ENCODE results near the gene NANS. TPM values are rescaled to one million over a fixed set of nuclear protein-coding genes. Genes with fewer than 3 reads are reported as not detected.

NANS gene
- total RNA-seq, 1 experiment from 2014 or later = 57.9 TPM

DNA sequence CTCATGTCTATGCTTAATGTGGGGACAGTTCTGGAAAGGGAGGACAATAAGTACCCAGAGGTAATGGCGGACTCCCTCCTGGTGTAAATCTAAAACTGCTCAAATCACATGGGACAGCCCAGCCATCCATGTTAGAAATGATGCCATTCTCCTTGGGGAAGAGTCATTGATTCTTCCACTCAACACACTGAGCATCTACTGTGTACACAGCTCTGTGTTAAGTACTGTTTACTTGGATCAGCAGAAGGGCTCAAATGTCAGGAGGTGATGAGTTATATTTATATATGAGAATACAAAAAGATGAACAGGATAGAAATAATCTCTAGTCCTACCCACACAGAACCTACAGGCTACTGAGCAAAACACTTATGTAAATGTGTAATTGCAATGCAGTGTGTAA is 31.8 kb upstream of the NANS start:
- CTCF ChIA-PET = interaction anchor here (2.3 kb wide), 1 partner anchor 10 kb away, joined by 17 read pairs; no protein-coding TSS in a partner anchor
- TF ChIP-seq, protein P1, sequence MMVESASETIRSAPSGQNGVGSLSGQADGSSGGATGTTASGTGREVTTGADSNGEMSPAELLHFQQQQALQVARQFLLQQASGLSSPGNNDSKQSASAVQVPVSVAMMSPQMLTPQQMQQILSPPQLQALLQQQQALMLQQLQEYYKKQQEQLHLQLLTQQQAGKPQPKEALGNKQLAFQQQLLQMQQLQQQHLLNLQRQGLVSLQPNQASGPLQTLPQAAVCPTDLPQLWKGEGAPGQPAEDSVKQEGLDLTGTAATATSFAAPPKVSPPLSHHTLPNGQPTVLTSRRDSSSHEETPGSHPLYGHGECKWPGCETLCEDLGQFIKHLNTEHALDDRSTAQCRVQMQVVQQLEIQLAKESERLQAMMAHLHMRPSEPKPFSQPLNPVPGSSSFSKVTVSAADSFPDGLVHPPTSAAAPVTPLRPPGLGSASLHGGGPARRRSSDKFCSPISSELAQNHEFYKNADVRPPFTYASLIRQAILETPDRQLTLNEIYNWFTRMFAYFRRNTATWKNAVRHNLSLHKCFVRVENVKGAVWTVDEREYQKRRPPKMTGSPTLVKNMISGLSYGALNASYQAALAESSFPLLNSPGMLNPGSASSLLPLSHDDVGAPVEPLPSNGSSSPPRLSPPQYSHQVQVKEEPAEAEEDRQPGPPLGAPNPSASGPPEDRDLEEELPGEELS (CRISPR knock-in tag; IDR thresholded peaks at IDR 0.05) = no peak
- no peak for TF ChIP-seq KAT7 (CRISPR knock-in tag; IDR thresholded peaks at IDR 0.05; ENCODE audit: borderline replicate concordance)
- no peak for TF ChIP-seq TP53 (CRISPR knock-in tag; IDR thresholded peaks at IDR 0.05)
- no peak overlapping the region for H3K4me3 Mint-ChIP-seq
- H3K9me3 Mint-ChIP-seq = no peaks in the 10 kb centered on the region
- POLR2A ChIA-PET = no interaction called here
- H3K27ac Mint-ChIP-seq = peak overlapping the region; percentile 3; the same call in 1 of the 2 replicates
- H3K27me3 Mint-ChIP-seq (ENCODE audit: low read depth) = no peaks in the 10 kb centered on the region
- H3K4me1 Mint-ChIP-seq = peaks cover 3% of the 10 kb centered on the region; the same call in 1 of the 2 replicates
- H3K36me3 Mint-ChIP-seq = peaks cover under 1% of the 10 kb centered on the region; the same call in 1 of the 2 replicates
- ATAC-seq (no peak), DNase-seq (ENCODE audit: low spot score) (no peak)

DNA sequence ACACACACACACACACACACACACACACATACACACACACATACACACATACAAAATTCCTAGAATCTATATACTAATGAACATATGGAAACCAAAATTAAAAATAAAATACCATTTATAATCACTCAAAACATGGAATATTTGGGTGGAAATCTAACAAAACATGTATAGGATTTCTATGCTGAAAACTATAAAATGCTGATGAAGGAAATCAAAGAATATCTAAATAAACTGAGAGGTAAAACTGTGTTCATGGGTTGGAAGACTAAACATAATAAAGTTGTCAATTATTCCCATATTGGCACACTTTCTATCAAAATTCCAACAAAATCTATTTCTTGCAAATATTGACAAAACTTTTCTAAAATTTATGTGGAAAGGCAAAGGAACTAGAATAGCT is 25.4 kb upstream of the NANS start:
- ChIA-PET POLR2A (no interaction called here), CTCF (no interaction called here)
- no peaks in the 10 kb centered on the region for H3K36me3 Mint-ChIP-seq
- no peaks in the 10 kb centered on the region for H3K9me3 Mint-ChIP-seq
- H3K27ac Mint-ChIP-seq = no peak overlapping the region
- no peak for DNase-seq (ENCODE audit: low spot score)
- TF ChIP-seq, protein P2, sequence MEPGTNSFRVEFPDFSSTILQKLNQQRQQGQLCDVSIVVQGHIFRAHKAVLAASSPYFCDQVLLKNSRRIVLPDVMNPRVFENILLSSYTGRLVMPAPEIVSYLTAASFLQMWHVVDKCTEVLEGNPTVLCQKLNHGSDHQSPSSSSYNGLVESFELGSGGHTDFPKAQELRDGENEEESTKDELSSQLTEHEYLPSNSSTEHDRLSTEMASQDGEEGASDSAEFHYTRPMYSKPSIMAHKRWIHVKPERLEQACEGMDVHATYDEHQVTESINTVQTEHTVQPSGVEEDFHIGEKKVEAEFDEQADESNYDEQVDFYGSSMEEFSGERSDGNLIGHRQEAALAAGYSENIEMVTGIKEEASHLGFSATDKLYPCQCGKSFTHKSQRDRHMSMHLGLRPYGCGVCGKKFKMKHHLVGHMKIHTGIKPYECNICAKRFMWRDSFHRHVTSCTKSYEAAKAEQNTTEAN (CRISPR knock-in tag; IDR thresholded peaks at IDR 0.05) = no peak
- no peak for TF ChIP-seq SMAD4 (CRISPR knock-in tag; IDR thresholded peaks at IDR 0.05)
- TF ChIP-seq ZNF219 (CRISPR knock-in tag; IDR thresholded peaks at IDR 0.05; ENCODE audit: borderline replicate concordance) = no peak
- TF ChIP-seq, protein P3, sequence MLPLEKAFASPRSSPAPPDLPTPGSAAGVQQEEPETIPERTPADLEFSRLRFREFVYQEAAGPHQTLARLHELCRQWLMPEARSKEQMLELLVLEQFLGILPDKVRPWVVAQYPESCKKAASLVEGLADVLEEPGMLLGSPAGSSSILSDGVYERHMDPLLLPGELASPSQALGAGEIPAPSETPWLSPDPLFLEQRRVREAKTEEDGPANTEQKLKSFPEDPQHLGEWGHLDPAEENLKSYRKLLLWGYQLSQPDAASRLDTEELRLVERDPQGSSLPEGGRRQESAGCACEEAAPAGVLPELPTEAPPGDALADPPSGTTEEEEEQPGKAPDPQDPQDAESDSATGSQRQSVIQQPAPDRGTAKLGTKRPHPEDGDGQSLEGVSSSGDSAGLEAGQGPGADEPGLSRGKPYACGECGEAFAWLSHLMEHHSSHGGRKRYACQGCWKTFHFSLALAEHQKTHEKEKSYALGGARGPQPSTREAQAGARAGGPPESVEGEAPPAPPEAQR (CRISPR knock-in tag; IDR thresholded peaks at IDR 0.05) = no peak
- TF ChIP-seq PRRX2 (CRISPR knock-in tag; IDR thresholded peaks at IDR 0.05) = no peak
- no peak for TF ChIP-seq CREB1 (CRISPR knock-in tag; IDR thresholded peaks at IDR 0.05)
- TF ChIP-seq, protein P4, sequence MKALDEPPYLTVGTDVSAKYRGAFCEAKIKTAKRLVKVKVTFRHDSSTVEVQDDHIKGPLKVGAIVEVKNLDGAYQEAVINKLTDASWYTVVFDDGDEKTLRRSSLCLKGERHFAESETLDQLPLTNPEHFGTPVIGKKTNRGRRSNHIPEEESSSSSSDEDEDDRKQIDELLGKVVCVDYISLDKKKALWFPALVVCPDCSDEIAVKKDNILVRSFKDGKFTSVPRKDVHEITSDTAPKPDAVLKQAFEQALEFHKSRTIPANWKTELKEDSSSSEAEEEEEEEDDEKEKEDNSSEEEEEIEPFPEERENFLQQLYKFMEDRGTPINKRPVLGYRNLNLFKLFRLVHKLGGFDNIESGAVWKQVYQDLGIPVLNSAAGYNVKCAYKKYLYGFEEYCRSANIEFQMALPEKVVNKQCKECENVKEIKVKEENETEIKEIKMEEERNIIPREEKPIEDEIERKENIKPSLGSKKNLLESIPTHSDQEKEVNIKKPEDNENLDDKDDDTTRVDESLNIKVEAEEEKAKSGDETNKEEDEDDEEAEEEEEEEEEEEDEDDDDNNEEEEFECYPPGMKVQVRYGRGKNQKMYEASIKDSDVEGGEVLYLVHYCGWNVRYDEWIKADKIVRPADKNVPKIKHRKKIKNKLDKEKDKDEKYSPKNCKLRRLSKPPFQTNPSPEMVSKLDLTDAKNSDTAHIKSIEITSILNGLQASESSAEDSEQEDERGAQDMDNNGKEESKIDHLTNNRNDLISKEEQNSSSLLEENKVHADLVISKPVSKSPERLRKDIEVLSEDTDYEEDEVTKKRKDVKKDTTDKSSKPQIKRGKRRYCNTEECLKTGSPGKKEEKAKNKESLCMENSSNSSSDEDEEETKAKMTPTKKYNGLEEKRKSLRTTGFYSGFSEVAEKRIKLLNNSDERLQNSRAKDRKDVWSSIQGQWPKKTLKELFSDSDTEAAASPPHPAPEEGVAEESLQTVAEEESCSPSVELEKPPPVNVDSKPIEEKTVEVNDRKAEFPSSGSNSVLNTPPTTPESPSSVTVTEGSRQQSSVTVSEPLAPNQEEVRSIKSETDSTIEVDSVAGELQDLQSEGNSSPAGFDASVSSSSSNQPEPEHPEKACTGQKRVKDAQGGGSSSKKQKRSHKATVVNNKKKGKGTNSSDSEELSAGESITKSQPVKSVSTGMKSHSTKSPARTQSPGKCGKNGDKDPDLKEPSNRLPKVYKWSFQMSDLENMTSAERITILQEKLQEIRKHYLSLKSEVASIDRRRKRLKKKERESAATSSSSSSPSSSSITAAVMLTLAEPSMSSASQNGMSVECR (CRISPR knock-in tag; IDR thresholded peaks at IDR 0.05; ENCODE audit: borderline replicate concordance) = no peak
- TF ChIP-seq MXD4 (CRISPR knock-in tag; IDR thresholded peaks at IDR 0.05; ENCODE audit: borderline replicate concordance) = no peak
- TF ChIP-seq ETV6 (CRISPR knock-in tag; IDR thresholded peaks at IDR 0.05) = no peak
- TF ChIP-seq, protein P5, sequence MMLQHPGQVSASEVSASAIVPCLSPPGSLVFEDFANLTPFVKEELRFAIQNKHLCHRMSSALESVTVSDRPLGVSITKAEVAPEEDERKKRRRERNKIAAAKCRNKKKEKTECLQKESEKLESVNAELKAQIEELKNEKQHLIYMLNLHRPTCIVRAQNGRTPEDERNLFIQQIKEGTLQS (CRISPR knock-in tag; conservative IDR thresholded peaks at IDR 0.05) = no peak
- no peak for TF ChIP-seq MYBL2 (CRISPR knock-in tag; IDR thresholded peaks at IDR 0.05)
- TF ChIP-seq HMGA2 (CRISPR knock-in tag; IDR thresholded peaks at IDR 0.05) = no peak
- TF ChIP-seq ZNF263 (CRISPR knock-in tag; IDR thresholded peaks at IDR 0.05; ENCODE audit: low read depth) = no peak
- no peak for TF ChIP-seq FOXK1 (CRISPR knock-in tag; IDR thresholded peaks at IDR 0.05)
- no peak for TF ChIP-seq ZBTB21 (CRISPR knock-in tag; IDR thresholded peaks at IDR 0.05; ENCODE audit: borderline replicate concordance)
- TF ChIP-seq FOXJ3 (CRISPR knock-in tag; IDR thresholded peaks at IDR 0.05; ENCODE audit: borderline replicate concordance) = no peak
- H3K4me1 Mint-ChIP-seq = no peaks in the 10 kb centered on the region
- H3K4me3 Mint-ChIP-seq = no peak overlapping the region
- H3K27me3 Mint-ChIP-seq (ENCODE audit: low read depth) = peaks cover 14% of the 10 kb centered on the region
- ATAC-seq = no peak
